ENCODE measurements around the gene TLR3.

DNA sequence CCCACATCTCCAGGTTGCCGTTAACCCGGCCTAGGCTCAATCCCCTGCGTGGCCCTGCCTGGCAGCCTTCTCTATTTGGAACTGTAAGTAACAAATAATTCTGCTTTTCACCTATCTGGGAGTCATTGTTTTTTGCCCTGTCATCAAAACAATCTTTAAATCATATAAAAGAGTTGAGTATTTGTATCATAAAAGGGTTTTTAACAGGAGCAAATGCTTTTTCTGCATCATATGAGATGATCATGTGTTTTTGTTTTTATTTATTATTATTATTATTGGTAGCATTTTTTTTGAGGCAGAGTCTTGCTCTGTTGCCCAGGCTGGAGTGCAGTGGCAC lies 10.0 kb upstream of the TLR3 start:
- TF ChIP-seq EZH2 (IDR thresholded peaks at IDR 0.05; ENCODE audit: borderline replicate concordance, low read depth, low read length, severe bottlenecking): no peak
- no peak for TF ChIP-seq CTCF (IDR thresholded peaks at IDR 0.05; ENCODE audit: borderline replicate concordance, extremely low read depth, low read length, poor library complexity, severe bottlenecking)

Measured in DND-41 (cell line).